ENCODE results near the gene PPP1R3G. TPM values are rescaled to one million over a fixed set of nuclear protein-coding genes. Genes with fewer than 3 reads are reported as not detected.

Gene PPP1R3G
- 0.23 TPM for polyA plus RNA-seq

DNA sequence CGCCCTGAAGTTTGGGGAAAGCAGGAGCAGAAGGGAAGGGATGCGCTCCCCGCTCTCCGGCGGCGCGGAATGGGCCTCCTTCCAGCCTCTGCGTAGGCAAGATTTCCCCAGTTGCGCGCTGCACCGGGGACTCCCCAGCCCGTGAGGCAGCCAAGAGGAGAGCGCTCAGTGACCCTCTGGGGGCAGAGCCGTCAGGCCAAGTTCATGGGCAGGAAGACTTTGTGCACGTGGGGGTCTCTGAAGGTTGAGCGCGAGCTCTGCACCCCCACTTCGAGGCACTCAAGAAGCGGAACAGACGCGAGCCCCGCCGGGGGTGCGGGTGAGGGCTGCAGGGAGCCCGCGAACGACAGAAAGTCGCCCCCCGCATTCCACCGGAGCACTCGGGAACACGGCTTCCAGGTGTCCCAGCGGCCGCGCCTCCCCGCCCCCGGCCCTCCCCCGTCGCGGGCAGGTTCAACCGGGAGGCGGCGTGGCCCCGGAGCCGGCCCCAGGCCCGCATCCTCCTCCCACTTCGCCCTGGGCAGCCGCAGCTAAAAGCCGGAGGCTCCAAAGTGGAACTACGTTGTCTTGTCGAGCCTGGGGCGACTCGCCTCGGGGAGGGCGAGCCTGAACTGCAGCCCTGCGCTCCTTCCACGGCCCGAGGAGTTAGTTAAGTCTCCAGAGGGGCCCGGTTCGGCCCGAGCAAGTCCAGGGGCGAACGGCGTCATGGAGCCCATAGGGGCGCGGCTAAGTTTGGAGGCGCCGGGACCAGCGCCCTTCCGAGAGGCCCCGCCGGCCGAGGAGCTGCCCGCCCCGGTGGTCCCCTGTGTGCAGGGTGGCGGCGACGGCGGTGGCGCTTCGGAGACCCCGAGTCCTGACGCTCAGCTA lies at the start of gene PPP1R3G:
TSS of gene PPP1R3G (plus strand) at position 561 of the 867 bp plus-strand sequence. CDS start at position 706, 145 bp downstream.
- peak within 1 kb of the TSS; percentile 84 to 94 (median 90) for H3K4me3 Mint-ChIP-seq

DNA sequence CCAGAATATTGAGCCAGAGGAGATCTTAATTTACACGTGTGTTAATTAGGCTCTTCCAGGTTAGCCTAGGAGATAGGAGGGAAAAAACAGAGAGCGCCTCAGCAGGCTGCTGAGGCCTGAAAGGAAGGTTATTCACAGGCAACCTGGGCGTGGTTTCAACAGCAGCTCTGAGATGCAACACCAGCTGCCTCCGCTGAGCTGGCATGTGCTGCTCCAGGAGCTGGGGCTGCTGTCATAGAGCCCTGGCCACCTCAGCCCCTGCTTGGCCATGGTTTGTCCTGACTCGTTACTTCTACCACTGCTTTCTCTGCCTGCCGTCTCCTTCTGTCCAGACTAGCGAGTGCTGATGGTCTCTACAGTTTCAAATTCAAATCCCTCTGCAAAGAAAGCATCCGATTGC lies 48.9 kb upstream of the PPP1R3G start:
- Mint-ChIP-seq H3K4me1 (peaks cover 0 to 9% (median 0%) of the 10 kb centered on the region in 3 donors), H3K4me3 (no peak overlapping the region), H3K27me3 (no peaks in the 10 kb centered on the region), H3K27ac (peak overlapping the region in 1 of 3 donors; percentile 74), H3K9me3 (no peaks in the 10 kb centered on the region), H3K36me3 (no peaks in the 10 kb centered on the region)

More for the DNA sequence above, at the start of gene PPP1R3G:
- H3K36me3 Mint-ChIP-seq, result peaks cover 3% of the 10 kb centered on the region
- peaks cover 4 to 17% (median 4%) of the 10 kb centered on the region in 3 donors for H3K4me1 Mint-ChIP-seq
- H3K9me3 Mint-ChIP-seq, result no peaks in the 10 kb centered on the region
- peaks cover 28% of the 10 kb centered on the region for H3K27me3 Mint-ChIP-seq
- H3K27ac Mint-ChIP-seq, result peak within 1 kb of the TSS in 2 of 3 donors; percentile 10 to 76

DNA sequence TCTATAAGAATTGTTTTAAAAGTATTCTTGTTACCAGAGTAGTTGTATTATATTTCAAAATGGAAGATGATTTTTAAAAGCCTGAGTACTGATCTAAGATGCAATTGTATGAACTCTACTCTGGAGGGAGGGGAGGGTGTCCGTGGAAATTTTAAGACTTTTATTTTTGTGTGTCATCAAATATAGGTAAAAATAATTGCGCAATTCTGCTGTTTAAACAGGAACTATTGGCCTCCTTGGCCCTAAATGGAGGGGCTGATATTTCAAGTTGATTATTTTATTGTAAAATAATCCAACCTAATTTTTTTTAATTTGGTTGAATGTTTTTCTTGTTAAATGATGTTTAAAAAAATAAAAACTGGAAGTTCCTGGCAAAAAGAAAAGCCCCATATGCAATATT lies 43.2 kb upstream of the PPP1R3G start:
- Mint-ChIP-seq H3K9me3 (no peaks in the 10 kb centered on the region), H3K36me3 (peaks cover 6% of the 10 kb centered on the region), H3K27me3 (no peaks in the 10 kb centered on the region), H3K4me3 (no peak overlapping the region), H3K27ac (no peak overlapping the region), H3K4me1 (peaks cover 0 to 1% (median 0%) of the 10 kb centered on the region in 3 donors)

DNA sequence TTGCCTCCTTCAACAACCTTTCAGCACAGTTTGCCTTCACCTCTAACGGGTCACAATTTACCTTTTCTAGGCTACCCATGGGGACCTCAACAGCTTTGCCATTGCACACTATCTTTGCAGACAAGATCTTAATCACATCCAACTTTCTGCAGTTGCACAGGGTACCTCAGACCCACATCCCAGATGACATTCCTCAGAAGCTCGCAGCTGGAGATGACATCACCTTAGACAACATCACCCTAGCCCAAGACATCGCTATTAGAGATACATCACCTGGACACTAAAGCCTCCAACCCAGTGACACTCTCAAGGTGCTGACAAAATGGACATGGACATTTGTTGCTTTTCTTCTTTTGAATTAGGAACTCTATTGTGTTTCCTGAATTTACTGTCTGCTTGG lies 42.7 kb upstream of the PPP1R3G start:
- H3K27ac Mint-ChIP-seq, result no peak overlapping the region
- no peak overlapping the region for H3K4me3 Mint-ChIP-seq
- no peaks in the 10 kb centered on the region for H3K9me3 Mint-ChIP-seq
- peaks cover 0 to 1% (median 0%) of the 10 kb centered on the region in 3 donors for H3K4me1 Mint-ChIP-seq
- no peaks in the 10 kb centered on the region for H3K27me3 Mint-ChIP-seq
- peaks cover 7% of the 10 kb centered on the region for H3K36me3 Mint-ChIP-seq

DNA sequence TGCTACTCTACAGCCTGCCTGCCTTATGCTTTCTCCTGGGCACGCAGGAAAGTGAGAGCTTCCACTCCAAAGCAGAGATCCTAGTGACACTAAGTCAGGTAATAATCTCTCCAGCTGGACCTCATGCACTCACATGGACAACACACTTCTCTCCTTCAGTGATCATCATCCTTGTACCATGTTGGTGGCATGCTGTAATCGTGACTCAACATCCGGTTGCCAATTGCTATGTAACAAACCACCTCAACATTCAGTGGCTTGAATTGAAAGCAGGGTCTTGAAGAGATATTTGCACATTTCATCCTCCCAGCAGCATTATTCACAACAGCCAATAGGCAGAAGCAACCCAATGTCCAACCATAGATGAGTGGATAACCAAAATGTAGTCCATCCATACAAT lies 40.3 kb upstream of the PPP1R3G start:
- peaks cover 0 to 6% (median 5%) of the 10 kb centered on the region in 3 donors for H3K9me3 Mint-ChIP-seq
- H3K27me3 Mint-ChIP-seq, result no peaks in the 10 kb centered on the region
- H3K4me1 Mint-ChIP-seq, result peaks cover 0 to 1% (median 0%) of the 10 kb centered on the region in 3 donors
- no peak overlapping the region for H3K4me3 Mint-ChIP-seq
- no peak overlapping the region for H3K27ac Mint-ChIP-seq
- H3K36me3 Mint-ChIP-seq, result peaks cover 9% of the 10 kb centered on the region

DNA sequence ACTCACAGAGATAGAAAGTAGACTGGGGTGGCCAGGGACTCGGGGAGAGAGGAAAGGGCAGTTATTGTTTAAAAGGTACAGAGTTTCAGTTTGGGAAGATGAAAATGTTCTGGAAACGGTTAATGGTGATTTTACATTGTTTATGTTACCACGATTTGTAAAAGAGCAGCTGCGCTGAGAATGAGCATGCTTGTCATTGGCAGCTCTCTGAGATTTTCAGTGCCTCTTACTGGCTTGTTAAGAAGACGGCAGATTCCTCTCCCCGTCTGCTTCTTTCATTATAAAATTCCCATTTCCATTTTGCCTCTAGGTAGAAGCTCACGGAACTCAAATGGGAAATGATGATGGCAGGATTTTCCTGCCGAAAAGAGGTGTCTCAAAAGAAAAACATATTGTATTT lies 39.7 kb upstream of the PPP1R3G start:
- Mint-ChIP-seq H3K4me3 (no peak overlapping the region), H3K27ac (no peak overlapping the region), H3K9me3 (peaks cover 0 to 6% (median 6%) of the 10 kb centered on the region in 3 donors), H3K36me3 (peaks cover 9% of the 10 kb centered on the region), H3K27me3 (no peaks in the 10 kb centered on the region), H3K4me1 (peaks cover 0 to 1% (median 0%) of the 10 kb centered on the region in 3 donors)

DNA sequence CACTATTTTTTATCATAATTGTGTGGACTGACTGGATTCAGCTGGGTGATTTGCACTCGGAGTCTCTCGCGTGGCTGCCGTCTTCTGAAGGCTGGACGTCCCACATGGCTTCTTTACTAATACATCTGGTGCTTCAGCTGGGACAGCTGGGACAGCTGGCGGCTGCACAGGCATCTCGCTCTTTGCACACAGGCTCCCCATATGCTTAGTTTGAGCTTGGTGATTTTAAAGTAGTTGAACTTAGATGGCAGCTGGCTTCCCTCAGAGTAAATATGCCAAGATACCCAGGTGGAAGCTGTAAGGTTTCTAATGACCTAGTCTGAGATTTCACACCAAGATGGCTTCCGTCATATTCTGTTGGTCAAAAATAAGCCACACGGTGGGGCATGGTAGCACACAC lies 38.7 kb upstream of the PPP1R3G start:
- Mint-ChIP-seq H3K36me3 (peaks cover 10% of the 10 kb centered on the region), H3K27ac (no peak overlapping the region), H3K27me3 (no peaks in the 10 kb centered on the region)

DNA sequence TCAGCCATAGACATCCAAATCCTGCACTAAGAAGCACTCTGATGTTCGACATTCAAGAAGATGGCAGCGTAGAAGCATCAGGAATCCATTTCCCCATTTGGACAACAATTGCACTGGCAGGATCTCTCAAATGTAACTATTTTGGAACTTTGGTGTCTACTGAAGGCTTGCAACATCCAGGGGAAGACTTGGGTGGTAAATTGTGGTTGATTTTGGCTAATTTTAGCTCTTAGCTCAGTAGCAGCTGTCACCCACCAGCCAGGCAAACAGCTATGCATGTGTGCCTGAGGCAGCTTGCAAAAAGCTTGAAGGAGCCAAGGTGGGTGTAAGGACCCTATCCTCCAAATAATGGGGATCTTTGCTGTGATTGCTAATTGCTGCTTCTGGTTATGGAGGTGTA lies 35.1 kb upstream of the PPP1R3G start:
- peaks cover 0 to 1% (median 0%) of the 10 kb centered on the region in 3 donors for H3K4me1 Mint-ChIP-seq
- H3K27ac Mint-ChIP-seq, result no peak overlapping the region
- peaks cover 11% of the 10 kb centered on the region for H3K36me3 Mint-ChIP-seq
- peaks cover 5 to 18% (median 18%) of the 10 kb centered on the region in 3 donors for H3K9me3 Mint-ChIP-seq
- no peak overlapping the region for H3K4me3 Mint-ChIP-seq
- H3K27me3 Mint-ChIP-seq, result no peaks in the 10 kb centered on the region

More for the DNA sequence above, 38.7 kb upstream of the PPP1R3G start:
- no peak overlapping the region for H3K4me3 Mint-ChIP-seq
- peaks cover 5 to 16% (median 15%) of the 10 kb centered on the region in 3 donors for H3K9me3 Mint-ChIP-seq
- H3K4me1 Mint-ChIP-seq, result peaks cover 0 to 1% (median 0%) of the 10 kb centered on the region in 3 donors

DNA sequence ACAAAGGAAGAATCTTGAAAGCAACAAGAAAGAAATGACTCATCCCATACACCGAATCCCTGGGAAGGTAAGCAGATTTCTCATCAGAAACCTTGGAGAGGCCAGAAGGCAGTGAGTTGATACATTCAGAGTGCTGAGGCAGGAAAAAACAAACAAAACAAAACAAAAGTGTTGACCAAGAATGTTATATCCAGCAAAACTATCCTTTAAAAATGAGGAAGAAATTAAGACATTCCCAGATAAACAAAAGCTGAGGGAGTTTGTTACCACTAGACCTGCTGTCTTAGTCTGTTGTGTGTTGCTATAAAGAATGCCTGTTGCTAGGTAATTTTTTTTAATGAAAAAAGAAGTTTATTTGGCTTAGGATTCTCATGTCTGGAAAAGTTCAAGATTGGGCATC lies 33.7 kb upstream of the PPP1R3G start:
- Mint-ChIP-seq H3K27ac (no peak overlapping the region), H3K9me3 (peaks cover 5 to 18% (median 18%) of the 10 kb centered on the region in 3 donors), H3K4me1 (no peaks in the 10 kb centered on the region), H3K27me3 (no peaks in the 10 kb centered on the region), H3K4me3 (no peak overlapping the region), H3K36me3 (peaks cover 9% of the 10 kb centered on the region)

DNA sequence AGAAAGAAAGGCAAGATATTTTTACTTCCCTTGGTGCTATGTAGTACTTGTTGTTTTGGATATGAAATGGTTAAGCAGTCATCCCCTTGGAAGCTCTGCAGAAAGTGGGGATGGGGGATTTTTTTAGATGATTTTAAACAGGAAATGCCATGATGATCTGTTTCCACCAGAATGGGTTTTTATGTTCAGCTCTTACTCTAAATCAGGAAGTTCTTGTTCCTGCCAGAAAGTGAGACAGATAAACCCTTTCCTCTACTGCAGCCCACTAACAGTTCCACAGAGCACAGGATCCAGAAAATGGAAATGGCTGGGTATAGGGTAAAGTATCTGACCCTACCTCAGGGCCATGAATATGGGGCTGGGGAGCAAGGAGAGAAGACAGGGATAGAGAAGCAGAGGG lies 32.1 kb upstream of the PPP1R3G start:
- Mint-ChIP-seq H3K4me1 (no peaks in the 10 kb centered on the region), H3K27me3 (peaks cover 1% of the 10 kb centered on the region), H3K9me3 (peaks cover 5 to 18% (median 15%) of the 10 kb centered on the region in 3 donors), H3K4me3 (peak overlapping the region in 1 of 4 donors; percentile 6), H3K36me3 (peaks cover 6% of the 10 kb centered on the region), H3K27ac (no peak overlapping the region)

DNA sequence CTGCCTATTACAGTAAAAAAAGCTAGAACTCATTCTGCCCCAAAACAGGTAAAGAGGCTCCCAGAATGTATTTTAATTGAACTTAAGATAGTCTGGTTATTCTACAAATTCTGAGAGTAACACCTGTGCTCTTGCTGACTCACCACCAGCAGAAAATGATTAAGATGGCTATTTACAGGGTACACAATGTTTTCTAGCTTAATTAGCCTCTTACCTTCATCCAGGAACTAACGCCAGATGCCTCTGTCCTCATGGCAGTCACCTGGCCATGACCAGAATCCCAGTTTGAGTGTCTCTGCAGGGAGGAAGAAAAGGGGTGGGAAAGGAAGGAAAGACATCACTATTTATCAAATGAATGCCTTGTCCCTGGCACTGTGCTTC lies 31.3 kb upstream of the PPP1R3G start:
- Mint-ChIP-seq H3K36me3 (peaks cover 6% of the 10 kb centered on the region), H3K27me3 (peaks cover 1% of the 10 kb centered on the region), H3K27ac (no peak overlapping the region), H3K9me3 (peaks cover 5 to 15% (median 14%) of the 10 kb centered on the region in 3 donors), H3K4me3 (no peak overlapping the region), H3K4me1 (no peaks in the 10 kb centered on the region)

DNA sequence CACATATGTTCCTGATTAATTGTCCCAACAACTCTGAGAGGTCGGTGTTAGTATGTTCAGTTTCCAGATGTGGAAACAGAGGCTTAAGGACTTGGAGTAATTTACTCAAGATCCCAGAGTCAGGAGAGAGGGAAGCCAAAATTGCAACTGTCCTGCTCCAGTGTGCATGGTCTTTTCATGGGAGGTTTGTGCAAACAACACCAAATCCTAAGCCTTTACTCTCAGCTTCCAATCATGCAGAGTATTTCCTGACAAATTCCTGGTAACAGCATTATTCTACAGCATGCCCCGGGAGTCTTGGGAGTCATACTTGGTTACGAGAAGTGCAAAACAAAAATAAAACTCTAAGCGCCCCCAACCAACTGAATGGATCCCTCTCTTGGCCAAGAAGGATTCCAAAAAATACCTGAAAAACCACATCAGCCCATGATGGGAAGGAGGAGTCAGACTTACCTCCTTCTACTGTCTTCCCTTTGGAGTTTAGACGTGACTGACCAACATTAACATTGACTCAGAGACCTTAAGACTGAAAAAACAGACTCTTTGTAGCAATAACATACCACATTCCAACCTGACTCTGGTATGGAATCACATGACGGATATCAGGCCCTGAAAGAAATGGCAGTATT lies 30.8 kb upstream of the PPP1R3G start:
- H3K9me3 Mint-ChIP-seq, result peaks cover 5 to 13% (median 13%) of the 10 kb centered on the region in 3 donors
- H3K27ac Mint-ChIP-seq, result no peak overlapping the region
- H3K36me3 Mint-ChIP-seq, result peaks cover 6% of the 10 kb centered on the region
- no peaks in the 10 kb centered on the region for H3K4me1 Mint-ChIP-seq
- H3K27me3 Mint-ChIP-seq, result peaks cover 1% of the 10 kb centered on the region
- H3K4me3 Mint-ChIP-seq, result no peak overlapping the region

DNA sequence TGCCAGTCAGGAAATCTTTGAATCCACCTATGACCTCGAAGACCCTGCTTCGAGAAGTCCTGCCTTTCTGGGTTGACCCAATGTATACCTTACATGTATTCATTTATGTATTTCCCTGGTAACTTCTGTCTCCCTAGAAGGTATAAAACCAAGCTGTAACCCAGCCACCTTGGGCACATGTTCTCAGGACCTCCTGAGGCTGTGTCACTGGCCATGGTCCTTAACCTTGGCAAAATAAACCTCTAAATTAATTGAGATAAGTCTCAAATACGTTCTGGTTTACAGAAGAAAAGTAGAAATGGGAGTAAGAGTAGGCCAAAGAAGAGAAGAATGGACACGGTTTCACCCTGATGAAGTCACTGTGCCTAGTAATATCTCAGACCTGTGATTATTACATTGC lies 30.0 kb upstream of the PPP1R3G start:
- Mint-ChIP-seq H3K4me3 (no peak overlapping the region), H3K9me3 (peaks cover 5 to 13% (median 12%) of the 10 kb centered on the region in 3 donors), H3K27ac (no peak overlapping the region), H3K27me3 (peaks cover 1% of the 10 kb centered on the region), H3K36me3 (peaks cover 6% of the 10 kb centered on the region), H3K4me1 (no peaks in the 10 kb centered on the region)

DNA sequence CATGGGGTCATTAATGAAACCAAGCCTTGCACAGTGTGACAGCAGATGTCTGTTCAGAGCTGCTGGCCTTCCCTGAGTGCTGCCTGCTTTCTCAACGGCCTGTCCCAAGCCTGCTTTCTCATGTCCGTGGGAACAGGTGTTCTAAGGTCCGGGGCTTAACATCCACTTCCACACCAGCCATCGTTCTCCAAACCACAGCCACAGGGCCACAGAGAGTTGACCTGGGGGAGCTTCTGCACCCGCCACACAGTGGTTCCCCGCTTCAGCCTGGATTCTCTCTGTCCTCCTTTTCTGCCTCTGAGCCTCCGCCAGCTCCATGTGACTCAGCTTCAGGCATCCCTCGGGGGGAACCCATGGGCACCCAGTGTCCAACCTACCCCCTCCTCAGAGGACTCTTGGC lies 26.9 kb upstream of the PPP1R3G start:
- Mint-ChIP-seq H3K36me3 (peaks cover 6% of the 10 kb centered on the region), H3K4me1 (peaks cover 0 to 8% (median 2%) of the 10 kb centered on the region in 3 donors), H3K27ac (no peak overlapping the region), H3K27me3 (peaks cover 1% of the 10 kb centered on the region), H3K9me3 (no peaks in the 10 kb centered on the region), H3K4me3 (no peak overlapping the region)
